PC-9 (cell line): ENCODE data around the gene GLS. TPM values are rescaled to one million over a fixed set of nuclear protein-coding genes. Genes with fewer than 3 reads are reported as not detected.

Experiments used
- BruUV-seq: library from RNA; stranded (reverse); fragments of 400-500 nt; replicated peaks from 2 replicates; lab custom pipeline; 2021; lab: Mats Ljungman, UMichigan
- CTCF ChIA-PET: fragments of 300-600 bp; sonication (Branson Sonifier 250); formaldehyde crosslinking; loops from one replicate; lab custom pipeline; 2022; ENCODE audit warnings: antibody characterized with exemption; lab: Charles Lee
- POLR2A ChIA-PET: fragments of 300-600 bp; sonication (Branson Sonifier 250); formaldehyde crosslinking; loops from one replicate; lab custom pipeline; 2022; ENCODE audit warnings: antibody characterized with exemption; ENCODE audit not compliant: unreplicated experiment; lab: Charles Lee
- DNase-seq, 2 experiments: peaks; one replicate each; pipeline versions ENCODE4 v3.0.0 to v3.0.0-alpha.2; 2015 to 2022; ENCODE audit warnings: mixed read lengths in 1 of 2
- H2AFZ ChIP-seq: fragments of 200-600 bp; sonication (generic); 2 replicates; pipeline ENCODE4 v1.8.1; 2017; ENCODE audit warnings: antibody characterized with exemption
- H3F3A ChIP-seq: fragments of 200-600 bp; sonication (generic); 2 replicates; pipeline ENCODE4 v1.8.1; 2017; ENCODE audit warnings: antibody characterized with exemption, mild to moderate bottlenecking, low read depth; ENCODE audit not compliant: insufficient read depth
- H3K27ac ChIP-seq: fragments of 200-600 bp; sonication (generic); 2 replicates; pipeline ENCODE4 v1.6.1; 2016; ENCODE audit warnings: mixed run types
- H3K27me3 ChIP-seq: fragments of 200-600 bp; sonication (generic); 2 replicates; pipeline ENCODE4 v1.6.1; 2016; ENCODE audit warnings: low read depth, mixed run types; ENCODE audit not compliant: insufficient read depth
- H3K36me3 ChIP-seq: fragments of 200-600 bp; sonication (generic); 2 replicates; pipeline ENCODE4 v1.6.1; 2016; ENCODE audit warnings: low read depth, mixed run types
- H3K4me1 ChIP-seq: fragments of 200-600 bp; sonication (generic); replicated peaks from 2 replicates; pipeline ENCODE4 v1.6.1; 2016; ENCODE audit warnings: mixed run types; ENCODE audit not compliant: insufficient read depth
- H3K4me2 ChIP-seq: fragments of 200-600 bp; sonication (generic); 2 replicates; pipeline ENCODE4 v1.6.1; 2017; ENCODE audit warnings: mixed run types
- H3K4me3 ChIP-seq: fragments of 200-600 bp; sonication (generic); 2 replicates; pipeline ENCODE4 v1.6.1; 2016; ENCODE audit warnings: mixed run types
- H3K79me2 ChIP-seq: fragments of 200-600 bp; sonication (generic); 2 replicates; pipeline ENCODE4 v1.6.1; 2017; ENCODE audit warnings: low read depth, mixed run types
- H3K9me2 ChIP-seq: fragments of 200-600 bp; sonication (generic); 2 replicates; pipeline ENCODE4 v1.8.1; 2017; ENCODE audit warnings: mild to moderate bottlenecking; ENCODE audit not compliant: insufficient read depth
- H3K9me3 ChIP-seq: fragments of 200-600 bp; sonication (generic); 2 replicates; pipeline ENCODE4 v1.8.1; 2016; ENCODE audit warnings: low read depth; ENCODE audit not compliant: insufficient read depth
- H4K20me1 ChIP-seq: fragments of 200-600 bp; sonication (generic); 2 replicates; pipeline ENCODE4 v1.8.1; 2017; ENCODE audit not compliant: insufficient read depth
- EZH2 ChIP-seq: fragments of 200-600 bp; sonication (generic); IDR thresholded peaks from 2 replicates; pipeline ENCODE4 v1.8.0; 2017; ENCODE audit warnings: antibody characterized with exemption, low read depth
- intact Hi-C: fragments of 100-400 bp; cut with micrococcal nuclease; formaldehyde crosslinking; loops from one replicate; pipeline ENCODE4 v1.10.0; 2022; ENCODE audit not compliant: unreplicated experiment
- total RNA-seq: library from RNA; stranded (reverse); gene quantifications from 2 replicates; pipeline ENCODE4 v1.2.3, GENCODE V29; 2021
- TF ChIP-seq, protein P1 (sequence below): fragments of 200-600 bp; sonication (generic); conservative IDR thresholded peaks from 2 replicates; pipeline ENCODE4 v1.6.1; 2017; ENCODE audit warnings: mixed run types, antibody characterized with exemption, mild to moderate bottlenecking, moderate library complexity

The GLS gene
- total RNA-seq, 1 experiment from 2014 or later, result 68.5 TPM

DNA sequence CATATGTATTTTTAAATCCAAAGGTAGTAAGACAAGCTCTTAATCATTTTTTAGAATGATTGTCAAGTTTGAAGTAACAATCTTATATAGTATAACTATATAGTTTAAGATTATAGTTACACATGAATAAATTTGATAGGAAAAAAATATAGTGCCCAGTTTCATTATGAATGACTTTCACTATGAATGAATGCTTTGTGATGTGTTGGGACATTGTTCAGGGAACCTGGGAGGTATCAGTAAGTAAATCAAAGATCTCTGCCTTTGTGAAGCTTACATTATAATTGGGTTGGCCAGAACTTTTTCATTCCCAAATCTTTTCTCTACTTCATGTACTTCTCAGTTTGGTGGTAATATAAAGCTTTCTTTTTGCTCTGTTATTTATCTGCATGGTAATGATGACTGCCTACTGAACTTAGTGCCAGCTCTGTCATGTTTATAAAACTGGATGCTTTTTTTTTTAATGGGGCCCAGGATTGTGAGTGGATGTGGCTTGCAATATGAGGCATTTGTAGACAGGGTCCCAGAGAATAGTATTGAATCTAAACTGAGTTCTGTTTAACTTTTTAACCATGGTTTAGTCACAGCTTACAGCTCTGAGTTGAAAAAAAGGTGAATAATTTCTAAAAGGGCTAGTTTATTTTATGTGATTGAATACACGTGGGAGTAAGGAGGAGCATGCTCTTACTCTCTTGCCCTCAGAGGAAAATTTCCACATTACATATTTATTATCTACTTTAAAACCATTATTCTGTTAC lies 23.3 kb downstream of the GLS start:
- no peaks in the 10 kb centered on the region for H3K4me1 ChIP-seq
- no peak overlapping the region for H3K4me2 ChIP-seq
- CTCF ChIA-PET, result no interaction called here
- no peaks in the 10 kb centered on the region for H4K20me1 ChIP-seq
- no peak overlapping the region for H2AFZ ChIP-seq
- H3K79me2 ChIP-seq, result no peaks in the 10 kb centered on the region; the same call in 1 of the 2 replicates
- H3K4me3 ChIP-seq, result no peak overlapping the region
- H3F3A ChIP-seq, result peaks cover 12% of the 10 kb centered on the region; the same call in 1 of the 2 replicates
- peaks cover 17% of the 10 kb centered on the region for H3K36me3 ChIP-seq
- no peaks in the 10 kb centered on the region for H3K9me2 ChIP-seq
- BruUV-seq, result no TSS peak
- DNase-seq, result no peak
- no peak overlapping the region for H3K27ac ChIP-seq
- H3K27me3 ChIP-seq, result no peaks in the 10 kb centered on the region
- POLR2A ChIA-PET, result interaction anchor here (0.6 kb wide), 1 partner anchor 598 kb away, joined by 6 read pairs; no protein-coding TSS in a partner anchor
- intact Hi-C loops, result no loop called here
- TF ChIP-seq, protein P1, sequence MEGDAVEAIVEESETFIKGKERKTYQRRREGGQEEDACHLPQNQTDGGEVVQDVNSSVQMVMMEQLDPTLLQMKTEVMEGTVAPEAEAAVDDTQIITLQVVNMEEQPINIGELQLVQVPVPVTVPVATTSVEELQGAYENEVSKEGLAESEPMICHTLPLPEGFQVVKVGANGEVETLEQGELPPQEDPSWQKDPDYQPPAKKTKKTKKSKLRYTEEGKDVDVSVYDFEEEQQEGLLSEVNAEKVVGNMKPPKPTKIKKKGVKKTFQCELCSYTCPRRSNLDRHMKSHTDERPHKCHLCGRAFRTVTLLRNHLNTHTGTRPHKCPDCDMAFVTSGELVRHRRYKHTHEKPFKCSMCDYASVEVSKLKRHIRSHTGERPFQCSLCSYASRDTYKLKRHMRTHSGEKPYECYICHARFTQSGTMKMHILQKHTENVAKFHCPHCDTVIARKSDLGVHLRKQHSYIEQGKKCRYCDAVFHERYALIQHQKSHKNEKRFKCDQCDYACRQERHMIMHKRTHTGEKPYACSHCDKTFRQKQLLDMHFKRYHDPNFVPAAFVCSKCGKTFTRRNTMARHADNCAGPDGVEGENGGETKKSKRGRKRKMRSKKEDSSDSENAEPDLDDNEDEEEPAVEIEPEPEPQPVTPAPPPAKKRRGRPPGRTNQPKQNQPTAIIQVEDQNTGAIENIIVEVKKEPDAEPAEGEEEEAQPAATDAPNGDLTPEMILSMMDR, result no peak
- no peak for TF ChIP-seq EZH2
- H3K9me3 ChIP-seq, result no peaks in the 10 kb centered on the region

DNA sequence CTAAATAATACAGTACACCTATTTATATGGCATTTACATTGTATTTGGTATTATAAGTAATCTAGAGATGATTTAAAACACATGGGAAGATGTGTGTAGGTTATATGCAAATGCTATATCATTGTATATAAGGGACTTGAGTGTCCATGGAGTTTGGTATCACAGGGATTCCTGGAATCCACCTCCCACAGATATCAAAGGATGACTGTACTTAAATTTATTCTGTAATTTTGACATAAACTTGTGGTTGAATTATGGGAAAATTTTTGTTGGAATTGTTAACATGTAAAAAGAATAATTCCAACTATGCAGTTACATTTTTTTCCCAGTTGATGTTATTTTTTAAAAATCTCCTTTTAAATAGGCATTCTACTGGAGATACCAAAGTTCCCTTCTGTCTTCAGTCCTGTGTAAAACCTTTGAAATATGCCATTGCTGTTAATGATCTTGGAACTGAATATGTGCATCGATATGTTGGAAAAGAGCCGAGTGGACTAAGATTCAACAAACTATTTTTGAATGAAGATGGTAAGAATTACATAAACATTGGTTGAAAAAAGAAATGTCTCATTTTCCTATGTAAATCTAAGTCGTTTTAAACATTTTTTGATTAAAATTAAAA lies 24.1 kb downstream of the GLS start:
- peaks cover 17% of the 10 kb centered on the region for H3K36me3 ChIP-seq
- no peaks in the 10 kb centered on the region for H3K9me2 ChIP-seq
- H3K4me2 ChIP-seq, result no peak overlapping the region
- no peak overlapping the region for H3K4me3 ChIP-seq
- H3K27me3 ChIP-seq, result no peaks in the 10 kb centered on the region
- CTCF ChIA-PET, result no interaction called here
- H3F3A ChIP-seq, result peaks cover 13% of the 10 kb centered on the region; the same call in 1 of the 2 replicates
- BruUV-seq, result no TSS peak
- H3K9me3 ChIP-seq, result no peaks in the 10 kb centered on the region
- H3K27ac ChIP-seq, result no peak overlapping the region
- H3K79me2 ChIP-seq, result no peaks in the 10 kb centered on the region; the same call in 1 of the 2 replicates
- no peak for TF ChIP-seq EZH2
- TF ChIP-seq, protein P1, result no peak
- POLR2A ChIA-PET, result no interaction called here
- H4K20me1 ChIP-seq, result no peaks in the 10 kb centered on the region
- intact Hi-C loops, result no loop called here
- no peak for DNase-seq
- no peaks in the 10 kb centered on the region for H3K4me1 ChIP-seq
- no peak overlapping the region for H2AFZ ChIP-seq

DNA sequence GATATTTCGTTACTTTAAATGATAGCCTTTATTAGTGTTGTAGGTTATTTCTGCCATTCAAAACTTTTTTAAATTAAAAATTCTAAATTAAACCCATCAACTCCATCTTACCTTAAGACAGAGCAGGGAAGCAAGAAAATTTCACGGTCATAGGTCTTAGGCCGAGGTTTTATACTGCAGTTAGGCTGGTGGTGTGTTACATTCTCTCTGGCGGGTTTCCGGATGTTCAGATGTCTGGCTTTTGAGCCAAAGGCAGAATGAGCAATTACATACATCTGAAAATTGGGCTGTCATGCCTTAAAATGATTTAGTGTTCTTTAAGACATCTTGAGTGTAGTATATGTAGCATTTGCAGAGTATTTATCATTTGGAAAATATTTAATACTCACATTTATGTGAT lies 27.9 kb downstream of the GLS start:
- Histone ChIP-seq H4K20me1 (no peaks in the 10 kb centered on the region), H3F3A (peaks cover 8% of the 10 kb centered on the region; the same call in 1 of the 2 replicates), H3K4me2 (no peak overlapping the region), H3K9me3 (no peaks in the 10 kb centered on the region), H3K4me1 (no peaks in the 10 kb centered on the region), H3K36me3 (peaks cover 5% of the 10 kb centered on the region; the same call in 1 of the 2 replicates), H3K9me2 (no peaks in the 10 kb centered on the region), H3K27ac (no peak overlapping the region), H3K4me3 (no peak overlapping the region), H3K27me3 (no peaks in the 10 kb centered on the region), H2AFZ (no peak overlapping the region), H3K79me2 (no peaks in the 10 kb centered on the region; the same call in 1 of the 2 replicates)
- BruUV-seq, result no TSS peak
- ChIA-PET CTCF (no interaction called here), POLR2A (no interaction called here)
- intact Hi-C loops, result no loop called here
- no peak for DNase-seq
- no peak for TF ChIP-seq EZH2
- TF ChIP-seq, protein P1, result no peak
